Measurements from ENCODE around the gene PSMB8. TPM values are rescaled to one million over a fixed set of nuclear protein-coding genes. Genes with fewer than 3 reads are reported as not detected.

PSMB8 gene
- total RNA-seq, 1 experiment from 2014 or later: 13.8 TPM

GRCh38 chr6:32842690-32843089, 1.2 kb downstream of the PSMB8 start (continued):
- TF ChIP-seq E2F4 (CRISPR knock-in tag; IDR thresholded peaks at IDR 0.05; ENCODE audit: borderline replicate concordance, low read depth) (no peak), ERG (CRISPR knock-in tag; IDR thresholded peaks at IDR 0.05) (no peak), ATF2 (CRISPR knock-in tag; IDR thresholded peaks at IDR 0.05; ENCODE audit: borderline replicate concordance, low read depth) (no peak), ZNF423 (CRISPR knock-in tag; IDR thresholded peaks at IDR 0.05) (no peak), ATF6 (CRISPR knock-in tag; IDR thresholded peaks at IDR 0.05) (no peak), GTF2I (CRISPR knock-in tag; conservative IDR thresholded peaks at IDR 0.05) (no peak), ZNF121 (CRISPR knock-in tag; IDR thresholded peaks at IDR 0.05) (no peak), IRF1 (CRISPR knock-in tag; IDR thresholded peaks at IDR 0.05) (no peak)

- POLR2A ChIA-PET: interaction anchor here (1.3 kb wide), 1 partner anchor 26 kb away, joined by 3 read pairs; no protein-coding TSS in a partner anchor
- ATAC-seq (no peak), DNase-seq (ENCODE audit: low spot score) (no peak)
- Mint-ChIP-seq H3K4me3 (no peak overlapping the region; the same call in 1 of the 2 replicates), H3K4me1 (peaks cover 23% of the 10 kb centered on the region), H3K36me3 (peaks cover 19% of the 10 kb centered on the region), H3K27ac (no peak overlapping the region), H3K27me3 (ENCODE audit: low read depth) (peaks cover 84% of the 10 kb centered on the region), H3K9me3 (no peaks in the 10 kb centered on the region)
- TF ChIP-seq JUN (CRISPR knock-in tag; IDR thresholded peaks at IDR 0.05) (no peak), ZNF263 (CRISPR knock-in tag; IDR thresholded peaks at IDR 0.05; ENCODE audit: low read depth) (no peak), PRDM15 (CRISPR knock-in tag; IDR thresholded peaks at IDR 0.05) (no peak), PRRX2 (CRISPR knock-in tag; IDR thresholded peaks at IDR 0.05) (no peak), PREB (CRISPR knock-in tag; IDR thresholded peaks at IDR 0.05; ENCODE audit: borderline replicate concordance) (no peak)
- CTCF ChIA-PET: interaction anchor here (0.9 to 1.6 kb wide), 2 partner anchors 11 to 26 kb away, joined by 3 to 4 read pairs; partner anchors contain the start of genes PSMB9 and TAP1
Measured at GRCh38 chr6:32842021-32842650, 1.7 kb downstream of the PSMB8 start.
